DND-41 (cell line): ENCODE measurements around the gene PDE4A.

Source experiments
- EZH2 ChIP-seq: IDR thresholded peaks from 3 replicates; pipeline ENCODE4 v1.6.1; 2012; ENCODE audit warnings: borderline replicate concordance, low read depth, mild to moderate bottlenecking, moderate library complexity, low read length, inconsistent platforms; ENCODE audit not compliant: severe bottlenecking
- TF ChIP-seq, protein P1 (sequence below): IDR thresholded peaks from 2 replicates; pipeline ENCODE4 v1.5.1; 2012; ENCODE audit warnings: borderline replicate concordance, low read length, moderate library complexity, mild to moderate bottlenecking; ENCODE audit not compliant: poor library complexity, severe bottlenecking; ENCODE audit errors: extremely low read depth

DNA sequence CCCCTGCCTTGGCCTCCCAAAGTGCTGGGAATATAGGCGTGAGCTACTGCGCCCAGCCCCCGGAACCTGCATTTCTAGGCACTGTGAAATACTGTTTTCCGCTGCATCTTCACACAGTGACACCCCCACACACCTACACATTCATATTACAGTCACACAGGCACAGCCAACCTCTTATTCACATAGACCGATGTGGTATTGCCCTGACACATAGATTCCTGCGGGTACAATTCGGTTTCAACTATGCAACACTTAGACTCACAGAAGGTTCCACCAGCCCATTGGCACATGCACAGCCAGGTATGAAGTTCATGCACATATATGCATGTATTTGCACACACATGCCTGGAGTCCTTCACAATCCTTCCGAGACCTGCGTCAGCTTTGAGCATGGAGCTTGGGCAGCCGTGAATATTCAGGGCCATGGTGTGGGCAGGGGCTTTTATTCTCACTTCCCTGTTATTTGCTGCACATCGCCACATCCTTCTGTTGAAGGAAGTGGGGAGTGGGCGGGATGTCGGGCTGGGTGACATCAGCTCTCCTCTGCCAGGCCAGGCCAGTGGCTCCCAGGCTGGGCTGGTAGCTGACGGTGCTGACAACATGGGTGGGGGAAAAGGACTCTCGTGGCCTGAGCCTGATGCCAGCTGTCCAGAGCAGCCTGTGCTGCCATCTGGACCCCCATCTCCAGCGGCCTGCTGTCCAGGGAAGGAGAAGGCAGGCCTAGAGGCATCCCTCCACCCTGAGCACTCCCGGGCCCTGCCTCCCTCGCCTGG lies 11.6 kb upstream of the PDE4A start:
- TF ChIP-seq, protein P1, sequence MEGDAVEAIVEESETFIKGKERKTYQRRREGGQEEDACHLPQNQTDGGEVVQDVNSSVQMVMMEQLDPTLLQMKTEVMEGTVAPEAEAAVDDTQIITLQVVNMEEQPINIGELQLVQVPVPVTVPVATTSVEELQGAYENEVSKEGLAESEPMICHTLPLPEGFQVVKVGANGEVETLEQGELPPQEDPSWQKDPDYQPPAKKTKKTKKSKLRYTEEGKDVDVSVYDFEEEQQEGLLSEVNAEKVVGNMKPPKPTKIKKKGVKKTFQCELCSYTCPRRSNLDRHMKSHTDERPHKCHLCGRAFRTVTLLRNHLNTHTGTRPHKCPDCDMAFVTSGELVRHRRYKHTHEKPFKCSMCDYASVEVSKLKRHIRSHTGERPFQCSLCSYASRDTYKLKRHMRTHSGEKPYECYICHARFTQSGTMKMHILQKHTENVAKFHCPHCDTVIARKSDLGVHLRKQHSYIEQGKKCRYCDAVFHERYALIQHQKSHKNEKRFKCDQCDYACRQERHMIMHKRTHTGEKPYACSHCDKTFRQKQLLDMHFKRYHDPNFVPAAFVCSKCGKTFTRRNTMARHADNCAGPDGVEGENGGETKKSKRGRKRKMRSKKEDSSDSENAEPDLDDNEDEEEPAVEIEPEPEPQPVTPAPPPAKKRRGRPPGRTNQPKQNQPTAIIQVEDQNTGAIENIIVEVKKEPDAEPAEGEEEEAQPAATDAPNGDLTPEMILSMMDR, result no peak
- TF ChIP-seq EZH2, result no peak
